GM20000 (cell line): Measurements from ENCODE around the gene OR2S2.
"Not testable (repeated sequence)": the region's sequence is repeated elsewhere in the genome, so short reads cannot be mapped to it uniquely, and the experiment has no call there.

Experiments used
- DNase-seq: peaks from one replicate; pipeline ENCODE4 v3.0.0; 2012; ENCODE audit warnings: low spot score
- TF ChIP-seq, protein P1 (sequence below): IDR thresholded peaks from 2 replicates; pipeline ENCODE4 v1.5.1; 2012; ENCODE audit warnings: mild to moderate bottlenecking, control low read depth; ENCODE audit errors: extremely low read depth, missing control alignments

OR2S2 gene

DNA sequence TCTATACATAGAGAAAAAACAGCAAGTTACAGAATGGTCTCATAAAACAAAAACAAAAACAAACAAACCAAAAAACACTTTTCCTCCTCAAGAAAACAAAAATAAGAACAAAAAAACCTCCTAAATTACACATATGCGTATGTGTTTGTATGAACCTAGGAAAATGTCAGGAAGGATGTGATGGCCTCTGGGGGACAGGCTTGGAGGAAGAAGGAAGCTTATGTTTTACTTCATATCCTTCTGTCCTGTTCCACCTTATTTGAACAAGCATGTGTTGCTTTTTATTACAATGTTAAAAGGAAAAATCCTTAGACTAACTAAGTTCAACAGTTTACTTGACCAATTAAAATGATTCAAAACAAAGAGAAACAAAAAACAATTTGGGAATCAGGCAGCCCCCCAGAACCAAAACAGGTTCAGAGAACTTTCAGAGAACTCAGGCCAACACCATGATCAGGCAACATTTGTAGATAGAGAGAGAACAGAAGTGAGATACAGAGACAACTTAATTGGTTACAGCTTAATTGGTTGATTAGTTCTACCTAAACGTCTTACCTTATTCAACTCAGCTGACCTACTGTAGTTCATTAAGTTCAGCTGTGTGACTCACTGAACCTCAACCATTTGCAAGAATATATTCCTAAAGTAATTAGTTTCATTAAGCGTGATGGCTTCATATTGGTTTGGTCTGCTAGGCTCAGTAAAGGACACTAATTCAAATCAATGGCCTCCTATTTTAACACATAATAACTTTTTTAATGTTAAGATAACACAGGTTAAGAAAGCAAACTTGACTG is 38.5 kb downstream of the OR2S2 start:
- TF ChIP-seq, protein P1, sequence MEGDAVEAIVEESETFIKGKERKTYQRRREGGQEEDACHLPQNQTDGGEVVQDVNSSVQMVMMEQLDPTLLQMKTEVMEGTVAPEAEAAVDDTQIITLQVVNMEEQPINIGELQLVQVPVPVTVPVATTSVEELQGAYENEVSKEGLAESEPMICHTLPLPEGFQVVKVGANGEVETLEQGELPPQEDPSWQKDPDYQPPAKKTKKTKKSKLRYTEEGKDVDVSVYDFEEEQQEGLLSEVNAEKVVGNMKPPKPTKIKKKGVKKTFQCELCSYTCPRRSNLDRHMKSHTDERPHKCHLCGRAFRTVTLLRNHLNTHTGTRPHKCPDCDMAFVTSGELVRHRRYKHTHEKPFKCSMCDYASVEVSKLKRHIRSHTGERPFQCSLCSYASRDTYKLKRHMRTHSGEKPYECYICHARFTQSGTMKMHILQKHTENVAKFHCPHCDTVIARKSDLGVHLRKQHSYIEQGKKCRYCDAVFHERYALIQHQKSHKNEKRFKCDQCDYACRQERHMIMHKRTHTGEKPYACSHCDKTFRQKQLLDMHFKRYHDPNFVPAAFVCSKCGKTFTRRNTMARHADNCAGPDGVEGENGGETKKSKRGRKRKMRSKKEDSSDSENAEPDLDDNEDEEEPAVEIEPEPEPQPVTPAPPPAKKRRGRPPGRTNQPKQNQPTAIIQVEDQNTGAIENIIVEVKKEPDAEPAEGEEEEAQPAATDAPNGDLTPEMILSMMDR: no peak
- no peak for DNase-seq

- DNase-seq: no peak
- TF ChIP-seq, protein P1: no peak
Measured at GRCh38 chr9:35918780-35919179, 39.2 kb downstream of the OR2S2 start.

DNA sequence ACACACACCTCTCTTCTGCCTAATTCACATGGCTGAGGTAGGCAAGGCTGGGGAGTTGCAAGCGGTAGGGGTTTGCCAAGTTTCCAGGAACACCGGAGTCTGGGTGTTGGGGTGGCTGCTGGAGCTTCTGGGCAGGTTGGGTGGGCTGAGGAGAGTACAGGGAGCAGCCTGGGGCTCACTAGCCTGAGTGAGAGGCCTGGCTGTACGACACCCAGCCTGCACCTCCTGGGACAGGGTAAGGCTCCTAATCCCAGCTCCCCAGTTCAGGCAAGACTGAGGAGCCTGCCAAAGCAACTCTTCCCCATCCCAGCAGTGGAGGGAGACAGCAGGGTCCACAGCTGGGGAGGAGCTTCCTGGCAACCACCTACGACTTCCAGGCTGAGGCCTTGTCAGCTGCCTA is 40.7 kb downstream of the OR2S2 start:
- DNase-seq: no peak
- TF ChIP-seq, protein P1: no peak

DNA sequence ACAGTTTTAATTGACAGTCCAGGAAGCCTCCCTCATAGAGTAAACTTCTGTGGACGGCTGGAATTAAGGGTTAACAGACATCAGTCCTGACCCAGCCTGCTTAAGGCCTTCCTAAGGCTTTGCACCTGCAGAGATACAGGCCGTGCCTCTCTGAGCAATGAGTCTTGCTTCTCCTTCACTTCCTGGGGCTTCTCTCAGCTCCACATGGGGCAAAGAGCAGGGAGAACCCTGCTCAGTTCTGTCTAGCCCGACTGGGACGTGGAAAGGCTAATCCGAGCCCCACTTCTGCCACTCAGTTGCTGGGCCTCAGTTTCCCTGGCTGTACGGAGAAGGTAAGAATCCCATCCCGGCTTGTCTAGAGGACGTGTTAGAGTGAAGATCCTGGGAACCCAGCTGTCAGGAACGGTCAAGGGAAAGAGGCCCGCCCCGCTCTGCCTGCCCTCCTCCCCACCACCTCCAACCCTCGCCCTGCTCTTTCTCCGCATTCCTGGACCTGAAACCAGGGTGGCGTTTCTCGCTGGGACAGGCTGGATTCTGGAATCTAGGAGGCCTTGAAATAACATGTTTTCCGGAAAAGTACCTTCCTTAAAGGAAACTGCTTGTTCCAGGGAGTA is 42.2 kb downstream of the OR2S2 start:
- DNase-seq: no peak
- TF ChIP-seq, protein P1: no peak

GRCh38 chr9:35914301-35914807 is 43.6 kb downstream of the OR2S2 start:
- TF ChIP-seq, protein P1: no peak
- DNase-seq: no peak

GRCh38 chr9:35913429-35913828 is 44.5 kb downstream of the OR2S2 start:
- not testable (repeated sequence) for DNase-seq

- TF ChIP-seq, protein P1: no peak
- no peak for DNase-seq
Measured at GRCh38 chr9:35912791-35913400, 45.1 kb downstream of the OR2S2 start.
